ENCODE data around the gene EIF4E1B.

EIF4E1B gene

DNA sequence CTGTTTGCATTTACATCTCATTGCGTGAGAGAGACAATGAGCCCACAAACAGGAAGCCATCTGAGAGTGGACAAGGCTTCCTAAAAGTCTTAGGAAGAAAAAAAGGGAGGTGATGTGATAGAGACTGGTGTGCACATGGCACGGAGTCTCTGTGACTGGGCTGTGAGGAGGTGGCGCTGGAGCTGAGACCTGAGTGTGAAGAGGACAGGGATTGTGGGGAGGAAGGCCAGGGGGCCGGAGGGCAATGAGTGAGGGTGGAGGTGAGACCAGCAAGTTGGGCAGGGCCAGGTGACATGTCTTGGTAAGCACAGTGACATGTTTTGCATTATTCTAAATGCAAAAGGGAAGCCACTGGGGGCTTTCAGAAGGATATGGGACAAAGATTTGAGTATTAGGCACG is 61.9 kb downstream of the EIF4E1B start:
- DNase-seq (ENCODE audit: low read depth) = no peak

DNA sequence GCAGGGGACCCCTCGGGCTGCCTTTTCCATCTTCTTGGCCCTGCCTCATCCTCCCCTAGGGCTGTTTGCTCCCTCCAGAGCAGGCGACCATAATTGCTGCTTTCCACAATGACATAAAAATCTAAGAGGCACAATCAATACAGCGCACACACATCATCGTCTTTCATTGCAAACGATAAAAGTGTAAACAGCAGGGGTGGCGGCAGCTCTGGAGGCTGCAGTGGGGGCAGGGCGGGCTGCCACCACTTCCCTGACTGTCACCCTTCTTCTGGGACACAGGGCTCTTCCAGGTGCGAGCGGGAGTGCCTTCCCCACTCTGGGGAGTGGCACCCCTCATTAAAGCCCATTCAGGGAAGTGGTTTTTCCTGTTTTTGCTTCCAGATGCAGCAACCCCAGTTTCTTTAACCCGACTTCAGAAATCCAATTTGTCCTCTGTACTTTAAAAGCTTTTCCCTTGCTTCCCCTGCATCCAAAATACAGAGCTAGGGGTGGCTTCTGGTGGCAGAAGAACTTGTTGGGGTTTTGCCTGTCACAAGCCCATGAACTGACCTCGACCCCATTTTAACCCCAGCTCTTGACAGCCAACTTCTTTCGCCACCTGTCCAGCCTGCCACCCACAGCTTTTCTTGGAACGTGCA is 62.5 kb downstream of the EIF4E1B start:
- DNase-seq (ENCODE audit: low read depth) = no peak

DNA sequence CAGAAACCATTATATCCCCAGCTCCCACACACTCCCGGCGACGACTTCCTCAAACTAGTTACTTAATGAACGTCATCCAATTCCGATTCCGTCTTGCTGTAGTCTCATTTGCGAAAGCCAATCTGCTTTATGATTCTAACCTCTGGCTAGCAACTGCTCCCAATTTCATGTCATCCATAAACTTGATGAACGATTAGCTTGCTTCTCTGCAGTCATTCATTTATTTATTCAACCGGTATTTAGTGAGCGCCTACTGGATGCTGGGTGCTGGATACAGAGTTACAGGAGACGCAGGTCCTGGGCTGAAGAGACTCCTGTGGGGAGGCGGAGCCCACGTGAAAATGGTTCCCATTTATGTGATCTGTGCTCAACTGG is 63.0 kb downstream of the EIF4E1B start:
- no peak for DNase-seq (ENCODE audit: low read depth)

DNA sequence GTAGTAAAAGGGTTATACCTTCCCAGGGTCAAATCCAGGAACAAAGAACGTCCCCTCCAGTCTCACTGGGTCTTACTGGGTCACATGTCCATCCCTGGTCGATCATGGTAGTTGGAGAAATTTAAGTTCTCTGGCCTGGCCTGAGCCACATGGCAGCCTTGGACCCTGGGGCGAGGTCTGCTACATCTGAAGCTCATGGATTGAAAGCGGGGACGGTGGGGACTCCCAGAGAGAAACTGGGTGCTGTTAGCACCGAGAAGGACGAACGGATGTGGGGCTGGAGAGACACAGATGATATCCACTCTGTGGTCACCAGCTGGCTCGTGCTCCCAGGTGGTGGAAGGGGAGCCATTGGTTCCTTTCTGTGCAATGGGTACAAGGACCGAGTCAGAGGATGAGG is 63.7 kb downstream of the EIF4E1B start:
- no peak for DNase-seq (ENCODE audit: low read depth)

- DNase-seq (ENCODE audit: low read depth) = no peak
Observed at GRCh38 chr5:176694631-176695030, 64.2 kb downstream of the EIF4E1B start.

DNA sequence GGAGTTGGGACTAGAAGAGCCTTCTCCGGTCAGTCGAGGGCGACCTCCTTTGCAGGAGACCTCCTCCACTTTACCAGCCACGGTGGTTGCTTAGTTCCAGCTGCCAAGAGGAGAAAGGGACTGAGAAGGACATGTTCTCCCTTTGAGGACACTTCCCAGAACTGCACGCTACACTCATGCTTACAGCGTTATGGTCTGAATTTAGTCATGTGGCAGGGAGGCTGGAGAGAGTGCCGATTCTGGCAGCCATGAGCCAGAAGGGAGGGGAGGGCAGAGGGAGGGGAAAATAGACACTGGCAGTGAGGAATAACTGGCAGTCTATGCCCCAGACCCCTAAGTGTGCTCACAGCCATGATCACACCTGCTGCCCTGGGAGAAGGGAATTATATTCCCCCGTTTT is 64.6 kb downstream of the EIF4E1B start:
- no peak for DNase-seq (ENCODE audit: low read depth)

Measured in HS-27A (cell line).